ENCODE results near the gene ACAD11. TPM values are rescaled to one million over a fixed set of nuclear protein-coding genes. Genes with fewer than 3 reads are reported as not detected.

Gene ACAD11
- total RNA-seq, 4 donors from 2014 or later, result 39.0 to 69.8 (median 51.5) TPM

DNA sequence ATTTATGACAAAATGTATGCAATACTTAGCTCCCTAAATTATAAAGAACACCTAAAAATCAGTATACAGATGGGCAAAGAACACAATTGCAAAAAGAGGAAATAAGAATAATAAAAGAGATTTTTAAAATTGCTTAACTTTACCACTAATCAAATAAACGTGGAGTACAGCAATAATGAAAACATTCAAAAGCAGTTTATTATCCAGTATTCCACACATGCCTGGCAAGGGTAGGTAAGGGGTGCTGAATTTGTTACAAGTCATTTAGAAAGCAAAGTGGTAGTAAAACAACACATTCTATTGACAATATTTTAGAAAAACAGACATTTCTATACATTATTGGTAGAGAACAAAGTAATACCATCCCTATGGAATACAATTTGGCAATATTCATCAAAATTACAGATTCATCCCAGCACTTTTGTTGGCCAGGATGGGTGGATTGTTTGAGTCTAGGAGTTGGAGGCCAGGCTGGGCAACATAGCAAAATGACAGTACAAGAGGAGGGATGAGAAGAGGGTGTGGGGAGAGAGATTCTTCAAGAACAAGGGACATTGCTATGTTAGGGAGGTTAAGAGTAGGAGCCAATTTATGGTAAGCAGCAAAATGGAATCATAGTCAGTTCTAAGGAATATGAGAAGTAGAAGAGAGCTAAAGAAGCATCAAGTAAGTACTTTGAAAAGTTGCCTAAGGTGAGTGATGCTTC lies 66.2 kb downstream of the ACAD11 start:
- TF ChIP-seq, protein P1, sequence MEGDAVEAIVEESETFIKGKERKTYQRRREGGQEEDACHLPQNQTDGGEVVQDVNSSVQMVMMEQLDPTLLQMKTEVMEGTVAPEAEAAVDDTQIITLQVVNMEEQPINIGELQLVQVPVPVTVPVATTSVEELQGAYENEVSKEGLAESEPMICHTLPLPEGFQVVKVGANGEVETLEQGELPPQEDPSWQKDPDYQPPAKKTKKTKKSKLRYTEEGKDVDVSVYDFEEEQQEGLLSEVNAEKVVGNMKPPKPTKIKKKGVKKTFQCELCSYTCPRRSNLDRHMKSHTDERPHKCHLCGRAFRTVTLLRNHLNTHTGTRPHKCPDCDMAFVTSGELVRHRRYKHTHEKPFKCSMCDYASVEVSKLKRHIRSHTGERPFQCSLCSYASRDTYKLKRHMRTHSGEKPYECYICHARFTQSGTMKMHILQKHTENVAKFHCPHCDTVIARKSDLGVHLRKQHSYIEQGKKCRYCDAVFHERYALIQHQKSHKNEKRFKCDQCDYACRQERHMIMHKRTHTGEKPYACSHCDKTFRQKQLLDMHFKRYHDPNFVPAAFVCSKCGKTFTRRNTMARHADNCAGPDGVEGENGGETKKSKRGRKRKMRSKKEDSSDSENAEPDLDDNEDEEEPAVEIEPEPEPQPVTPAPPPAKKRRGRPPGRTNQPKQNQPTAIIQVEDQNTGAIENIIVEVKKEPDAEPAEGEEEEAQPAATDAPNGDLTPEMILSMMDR (IDR thresholded peaks at IDR 0.05; ENCODE audit: low read depth), result no peak

DNA sequence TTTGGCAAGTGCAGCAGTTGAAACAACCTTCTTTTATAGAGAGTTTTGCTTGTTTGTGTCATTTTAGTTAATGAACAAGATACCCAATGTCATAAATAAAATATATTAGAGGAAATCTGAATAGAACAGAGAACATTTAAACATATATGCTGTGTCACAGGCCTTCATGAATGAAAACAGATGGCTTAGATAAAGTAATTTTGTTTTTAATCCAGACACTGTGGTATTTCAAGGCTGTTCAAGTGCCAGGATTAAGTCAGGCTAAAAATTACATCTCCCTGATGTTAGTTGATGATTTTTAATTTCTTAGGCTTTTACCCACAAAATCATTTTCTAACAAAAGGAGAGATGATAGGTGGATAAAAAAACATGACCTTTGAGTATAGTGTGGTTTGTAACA lies 67.4 kb downstream of the ACAD11 start:
- TF ChIP-seq, protein P1 (IDR thresholded peaks at IDR 0.05; ENCODE audit: low read depth), result no peak

DNA sequence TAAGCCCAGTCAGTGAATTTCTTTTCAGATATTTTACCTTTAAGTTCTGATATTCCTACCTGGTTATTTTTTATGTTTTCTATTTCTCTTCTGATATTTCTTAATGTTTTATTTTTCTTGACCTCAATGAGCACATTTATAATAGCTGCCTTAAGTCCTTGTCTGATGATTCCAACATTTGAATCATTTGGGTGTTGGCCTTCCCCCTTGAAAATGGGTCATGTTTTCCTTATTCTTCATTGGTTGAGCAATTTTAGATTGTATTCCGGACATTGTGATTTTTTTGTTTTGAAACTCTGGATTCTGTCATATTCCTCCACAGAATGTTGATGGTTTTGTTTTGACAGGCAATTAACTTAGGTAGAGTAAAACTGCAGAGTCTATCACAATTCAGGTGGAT lies 72.2 kb downstream of the ACAD11 start:
- TF ChIP-seq, protein P1 (IDR thresholded peaks at IDR 0.05; ENCODE audit: low read depth), result no peak

DNA sequence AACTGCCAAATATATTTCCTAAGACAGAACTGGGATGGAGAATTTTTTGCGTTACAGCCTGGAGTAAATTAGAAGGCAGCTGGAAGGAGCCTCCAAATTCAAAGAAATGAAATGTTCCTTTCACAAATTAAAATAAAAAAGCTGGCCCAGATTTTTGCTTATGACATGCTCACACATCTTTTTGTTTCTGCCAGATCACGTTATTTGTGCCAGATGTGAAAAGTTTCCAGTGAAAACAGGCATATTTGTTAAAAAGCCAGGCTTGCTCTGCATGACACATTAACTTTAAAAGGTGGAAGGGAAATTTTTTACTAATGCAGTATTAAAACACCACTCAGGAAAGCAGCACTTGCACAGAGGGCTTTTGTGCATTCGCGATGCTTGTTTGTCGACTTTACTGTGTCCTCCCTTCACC lies 85.8 kb downstream of the ACAD11 start:
- TF ChIP-seq, protein P1 (IDR thresholded peaks at IDR 0.05; ENCODE audit: low read depth), result no peak

DNA sequence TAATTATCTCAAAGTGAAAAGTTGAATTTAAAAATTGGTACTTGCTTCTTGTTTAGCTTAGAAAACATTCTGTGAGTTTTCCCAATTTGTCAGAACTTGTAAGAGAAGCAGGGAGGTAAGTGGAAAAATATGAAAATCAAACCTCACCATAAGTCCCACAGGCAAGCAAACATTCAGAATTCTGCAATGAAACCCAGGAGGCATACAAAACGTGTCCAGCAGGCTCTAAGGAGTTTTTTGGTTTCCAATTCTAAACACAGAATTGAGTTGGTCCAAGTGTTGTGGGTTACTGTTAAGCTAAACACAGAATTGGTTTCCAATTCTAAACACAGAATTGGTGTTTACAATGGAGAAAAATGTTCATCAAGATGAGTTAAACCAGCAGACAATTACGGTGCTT lies 89.6 kb downstream of the ACAD11 start:
- TF ChIP-seq, protein P1 (IDR thresholded peaks at IDR 0.05; ENCODE audit: low read depth), result no peak

DNA sequence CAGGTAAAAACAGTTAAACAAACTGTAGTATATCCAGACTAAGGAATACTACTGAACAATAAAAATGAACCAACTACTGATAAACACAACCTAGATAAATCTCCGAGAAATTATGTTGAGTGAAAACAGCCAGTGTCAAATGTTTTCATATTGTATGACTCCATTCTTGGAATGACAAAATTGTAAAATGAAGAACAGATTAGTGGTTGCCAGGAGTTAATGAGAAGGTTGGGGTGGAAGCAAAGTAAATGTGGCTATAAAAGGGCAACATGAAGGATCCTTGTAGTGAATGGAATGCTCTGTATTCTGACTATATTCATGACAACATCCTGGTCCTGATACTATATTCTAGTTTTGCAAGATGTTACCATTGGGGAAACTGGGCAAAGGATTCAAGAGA lies 90.0 kb downstream of the ACAD11 start:
- TF ChIP-seq, protein P1 (IDR thresholded peaks at IDR 0.05; ENCODE audit: low read depth), result no peak

DNA sequence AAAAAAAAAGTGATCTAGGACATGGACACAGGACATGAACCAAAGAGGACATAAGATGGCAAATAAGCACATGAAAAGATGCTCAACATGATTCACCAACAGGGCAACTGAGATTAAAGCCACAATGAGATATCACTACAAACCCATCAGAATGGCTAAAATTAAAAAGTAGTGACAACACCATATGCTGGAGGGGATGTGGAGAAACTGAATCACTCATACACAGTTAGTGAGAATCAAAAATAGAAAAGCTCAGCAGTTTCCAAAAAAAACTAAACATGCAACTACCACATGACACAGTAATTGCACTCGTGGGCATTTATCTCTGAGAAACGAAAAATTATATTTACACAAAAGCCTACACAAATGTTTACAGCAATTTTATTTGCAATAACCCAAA lies 90.5 kb downstream of the ACAD11 start:
- TF ChIP-seq, protein P1 (IDR thresholded peaks at IDR 0.05; ENCODE audit: low read depth), result no peak

Measured in subcutaneous adipose tissue (tissue), 4 donors.